ENCODE data around the gene HPX. TPM values are rescaled to one million over a fixed set of nuclear protein-coding genes. Genes with fewer than 3 reads are reported as not detected.
A peak's percentile ranks its signal among the peaks of the same experiment; 100 is the strongest.

Gene HPX, protein sequence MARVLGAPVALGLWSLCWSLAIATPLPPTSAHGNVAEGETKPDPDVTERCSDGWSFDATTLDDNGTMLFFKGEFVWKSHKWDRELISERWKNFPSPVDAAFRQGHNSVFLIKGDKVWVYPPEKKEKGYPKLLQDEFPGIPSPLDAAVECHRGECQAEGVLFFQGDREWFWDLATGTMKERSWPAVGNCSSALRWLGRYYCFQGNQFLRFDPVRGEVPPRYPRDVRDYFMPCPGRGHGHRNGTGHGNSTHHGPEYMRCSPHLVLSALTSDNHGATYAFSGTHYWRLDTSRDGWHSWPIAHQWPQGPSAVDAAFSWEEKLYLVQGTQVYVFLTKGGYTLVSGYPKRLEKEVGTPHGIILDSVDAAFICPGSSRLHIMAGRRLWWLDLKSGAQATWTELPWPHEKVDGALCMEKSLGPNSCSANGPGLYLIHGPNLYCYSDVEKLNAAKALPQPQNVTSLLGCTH
- total RNA-seq, result 1 to 10 TPM in 1 of 2 experiments, under 1 TPM in 1; 0.83 to 1.3 TPM
- polyA plus RNA-seq, result not detected

DNA sequence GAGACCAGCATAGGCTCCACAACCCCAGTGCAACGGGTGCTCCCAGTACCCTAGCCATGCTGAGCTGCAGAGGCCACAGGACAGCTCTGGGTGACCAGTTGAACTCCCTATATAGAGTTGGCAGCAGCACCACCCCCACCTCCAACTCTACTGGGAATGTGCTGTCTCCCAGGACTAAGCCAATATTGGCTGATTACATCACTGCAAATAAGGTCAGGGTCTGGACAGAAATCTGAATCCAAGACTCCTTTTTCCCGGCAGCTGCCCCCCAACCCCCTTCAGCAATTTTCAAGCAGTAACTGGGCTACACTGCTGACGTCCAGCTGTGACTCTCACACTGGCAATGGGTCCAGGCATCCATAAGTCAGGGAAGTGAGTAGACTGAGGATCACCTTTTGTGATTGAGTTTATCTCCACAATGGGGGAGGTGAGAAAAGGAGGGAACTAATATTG is at the start of gene HPX:
TSS of gene HPX (minus strand) at position 82 of the 453 bp plus-strand sequence. CDS start at position 58, 24 bp downstream.
- intact Hi-C loops (cut with micrococcal nuclease), result loop anchor here (10.0 kb wide), 1 partner anchor 186 kb away; the partner anchor contains the start of gene CCKBR

GRCh38 chr11:6489306-6489705 is 48.5 kb upstream of the HPX start:
- Mint-ChIP-seq H3K36me3 (peaks cover 21 to 36% of the 10 kb centered on the region in 2 donors), H3K9me3 (no peaks in the 10 kb centered on the region), H3K4me3 (no peak overlapping the region), H3K27me3 (no peaks in the 10 kb centered on the region), H3K27ac (peak overlapping the region in 5 of 7 donors; percentile 18 to 38 (median 30)), H3K4me1 (peaks cover 0 to 10% (median 4%) of the 10 kb centered on the region in 4 donors)
- Histone ChIP-seq H3K27me3 (ENCODE audit: insufficient read depth, low read length) (no peaks in the 10 kb centered on the region), H3K36me3 (ENCODE audit: insufficient read depth, low read length) (peaks cover 33% of the 10 kb centered on the region), H3K4me3 (ENCODE audit: low read length in 2 of 2) (no peak overlapping the region), H3K9me3 (ENCODE audit: control insufficient read depth in 1 of 2, low read length in 2 of 2) (no peaks in the 10 kb centered on the region), H3K27ac (ENCODE audit: low read depth, low read length) (no peak overlapping the region), H3K4me1 (ENCODE audit: insufficient read depth, low read length) (peaks cover 6% of the 10 kb centered on the region)
- DNase-seq, result no peak
- intact Hi-C loops (cut with micrococcal nuclease), result no loop called here
- POLR2A ChIA-PET (ENCODE audit: partially characterized antibody), result interaction anchor here (0.6 to 2.0 kb wide), 3 partner anchors 7 to 157 kb away, joined by 3 to 4 read pairs (median 3); partner anchors contain the start of gene SMPD1
- CTCF ChIA-PET (ENCODE audit: partially characterized antibody), result interaction anchor here (1.6 to 2.7 kb wide), 4 partner anchors 16 to 126 kb away, joined by 3 to 15 read pairs (median 8); no protein-coding TSS in a partner anchor

More for the DNA sequence above, at the start of gene HPX:
- no peak for DNase-seq
- no peak within 1 kb of the TSS for H3K4me3 Mint-ChIP-seq
- Histone ChIP-seq H3K4me3 (ENCODE audit: low read length in 2 of 2) (no peak within 1 kb of the TSS), H3K36me3 (ENCODE audit: insufficient read depth, low read length) (no peaks in the 10 kb centered on the region), H3K4me1 (ENCODE audit: insufficient read depth, low read length) (peaks cover 34% of the 10 kb centered on the region), H3K27me3 (ENCODE audit: insufficient read depth, low read length) (no peaks in the 10 kb centered on the region), H3K27ac (ENCODE audit: low read depth, low read length) (no peak within 1 kb of the TSS), H3K9me3 (ENCODE audit: control insufficient read depth in 1 of 2, low read length in 2 of 2) (no peaks in the 10 kb centered on the region)
- no peaks in the 10 kb centered on the region for H3K27me3 Mint-ChIP-seq
- no peaks in the 10 kb centered on the region for H3K4me1 Mint-ChIP-seq
- no peaks in the 10 kb centered on the region for H3K9me3 Mint-ChIP-seq
- ChIA-PET POLR2A (ENCODE audit: partially characterized antibody) (interaction anchor here (1.5 kb wide), 1 partner anchor 62 kb away, joined by 5 read pairs; no protein-coding TSS in a partner anchor), CTCF (ENCODE audit: partially characterized antibody) (interaction anchor here (0.8 to 17.0 kb wide), 12 partner anchors 11 to 264 kb away, joined by 3 to 1014 read pairs (median 4); partner anchors contain the start of genes APBB1 and SMPD1)
- H3K27ac Mint-ChIP-seq, result no peak within 1 kb of the TSS
- no peaks in the 10 kb centered on the region for H3K36me3 Mint-ChIP-seq

- no peaks in the 10 kb centered on the region for H3K27me3 ChIP-seq (ENCODE audit: insufficient read depth, low read length)
- H3K27ac ChIP-seq (ENCODE audit: low read depth, low read length), result no peak overlapping the region
- ChIA-PET CTCF (ENCODE audit: partially characterized antibody) (interaction anchor here (1.7 to 2.7 kb wide), 3 partner anchors 16 to 110 kb away, joined by 6 to 15 read pairs (median 9); no protein-coding TSS in a partner anchor), POLR2A (ENCODE audit: partially characterized antibody) (interaction anchor here (2.0 kb wide), 1 partner anchor 99 kb away, joined by 4 read pairs; the partner anchor contains the start of gene SMPD1)
- no peaks in the 10 kb centered on the region for H3K9me3 ChIP-seq (ENCODE audit: control insufficient read depth in 1 of 2, low read length in 2 of 2)
- DNase-seq, result no peak
- H3K9me3 Mint-ChIP-seq, result no peaks in the 10 kb centered on the region
- no peak overlapping the region for H3K4me3 ChIP-seq (ENCODE audit: low read length in 2 of 2)
- no peaks in the 10 kb centered on the region for H3K27me3 Mint-ChIP-seq
- no peak overlapping the region for H3K4me3 Mint-ChIP-seq
- peaks cover 6% of the 10 kb centered on the region for H3K4me1 ChIP-seq (ENCODE audit: insufficient read depth, low read length)
- peaks cover 0 to 10% (median 4%) of the 10 kb centered on the region in 4 donors for H3K4me1 Mint-ChIP-seq
- H3K36me3 ChIP-seq (ENCODE audit: insufficient read depth, low read length), result peaks cover 33% of the 10 kb centered on the region
- intact Hi-C loops (cut with micrococcal nuclease), result no loop called here
- peaks cover 16 to 35% of the 10 kb centered on the region in 2 donors for H3K36me3 Mint-ChIP-seq
- peak overlapping the region in 2 of 7 donors; percentile 30 to 38 for H3K27ac Mint-ChIP-seq
Measured at GRCh38 chr11:6488821-6489220, 48.0 kb upstream of the HPX start.

DNA sequence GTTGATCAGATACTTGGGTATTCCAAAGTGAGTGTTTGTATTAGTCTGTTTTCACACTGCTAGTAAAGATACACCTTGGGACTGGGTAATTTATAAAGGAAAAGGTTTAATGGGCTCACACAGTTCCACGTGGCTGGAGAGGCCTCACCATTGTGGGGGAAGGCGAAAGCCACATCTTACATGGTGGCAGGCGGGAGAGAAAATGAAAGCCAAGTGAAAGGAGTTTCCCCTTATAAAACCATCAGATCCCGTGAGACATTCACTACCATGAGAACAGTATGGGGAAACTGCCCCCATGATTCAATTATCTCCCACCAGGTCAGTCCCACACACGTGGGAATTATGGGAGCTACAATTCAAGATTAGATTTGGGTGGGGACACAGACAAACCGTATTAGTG is 47.6 kb upstream of the HPX start:
- POLR2A ChIA-PET (ENCODE audit: partially characterized antibody), result interaction anchor here (2.0 kb wide), 1 partner anchor 98 kb away, joined by 4 read pairs; the partner anchor contains the start of gene SMPD1
- intact Hi-C loops (cut with micrococcal nuclease), result no loop called here
- Mint-ChIP-seq H3K4me3 (peak overlapping the region in 1 of 8 donors; percentile 45), H3K27me3 (no peaks in the 10 kb centered on the region), H3K36me3 (peaks cover 19 to 40% of the 10 kb centered on the region in 2 donors), H3K4me1 (peaks cover 4 to 13% (median 7%) of the 10 kb centered on the region in 4 donors), H3K9me3 (no peaks in the 10 kb centered on the region), H3K27ac (peak overlapping the region in 4 of 7 donors; percentile 34 to 55 (median 42))
- Histone ChIP-seq H3K4me3 (ENCODE audit: low read length in 2 of 2) (no peak overlapping the region), H3K27me3 (ENCODE audit: insufficient read depth, low read length) (no peaks in the 10 kb centered on the region), H3K4me1 (ENCODE audit: insufficient read depth, low read length) (peaks cover 11% of the 10 kb centered on the region), H3K9me3 (ENCODE audit: control insufficient read depth in 1 of 2, low read length in 2 of 2) (no peaks in the 10 kb centered on the region), H3K36me3 (ENCODE audit: insufficient read depth, low read length) (peaks cover 34% of the 10 kb centered on the region), H3K27ac (ENCODE audit: low read depth, low read length) (no peak overlapping the region)
- CTCF ChIA-PET (ENCODE audit: partially characterized antibody), result interaction anchor here (1.7 kb wide), 1 partner anchor 17 kb away, joined by 6 read pairs; no protein-coding TSS in a partner anchor
- no peak for DNase-seq

DNA sequence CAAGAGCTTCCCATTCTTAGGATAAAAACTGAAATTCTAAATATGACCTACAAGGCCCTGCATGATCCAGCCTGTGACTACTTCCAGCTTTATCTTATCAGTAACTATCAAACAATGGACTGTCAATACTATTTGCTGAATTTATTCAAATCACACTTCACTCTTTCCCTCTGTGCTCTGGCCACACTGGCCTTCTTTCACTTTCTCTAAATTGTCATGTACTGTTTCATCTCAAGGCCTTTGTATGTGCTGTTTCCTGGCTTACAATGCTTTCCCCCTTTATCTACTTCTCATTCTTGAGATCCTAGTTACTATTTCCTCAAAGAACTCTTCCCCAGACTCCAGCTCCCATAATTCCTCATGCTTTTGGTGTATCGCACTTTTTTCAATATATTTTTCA is 46.2 kb upstream of the HPX start:
- intact Hi-C loops (cut with micrococcal nuclease), result no loop called here
- peaks cover 25% of the 10 kb centered on the region for H3K4me1 ChIP-seq (ENCODE audit: insufficient read depth, low read length)
- H3K36me3 ChIP-seq (ENCODE audit: insufficient read depth, low read length), result peaks cover 41% of the 10 kb centered on the region
- H3K4me1 Mint-ChIP-seq, result peaks cover 16 to 24% (median 19%) of the 10 kb centered on the region in 4 donors
- H3K27me3 Mint-ChIP-seq, result no peaks in the 10 kb centered on the region
- no peak overlapping the region for H3K4me3 ChIP-seq (ENCODE audit: low read length in 2 of 2)
- no peak overlapping the region for H3K27ac Mint-ChIP-seq
- H3K27ac ChIP-seq (ENCODE audit: low read depth, low read length), result no peak overlapping the region
- no peaks in the 10 kb centered on the region for H3K9me3 ChIP-seq (ENCODE audit: control insufficient read depth in 1 of 2, low read length in 2 of 2)
- DNase-seq, result no peak
- H3K27me3 ChIP-seq (ENCODE audit: insufficient read depth, low read length), result no peaks in the 10 kb centered on the region
- no peak overlapping the region for H3K4me3 Mint-ChIP-seq
- peaks cover 19 to 45% of the 10 kb centered on the region in 2 donors for H3K36me3 Mint-ChIP-seq
- POLR2A ChIA-PET (ENCODE audit: partially characterized antibody), result interaction anchor here (1.5 kb wide), 1 partner anchor 68 kb away, joined by 3 read pairs; the partner anchor contains the start of gene APBB1
- no peaks in the 10 kb centered on the region for H3K9me3 Mint-ChIP-seq
- CTCF ChIA-PET (ENCODE audit: partially characterized antibody), result interaction anchor here (1.1 to 1.7 kb wide), 5 partner anchors 18 to 196 kb away, joined by 3 to 6 read pairs (median 4); partner anchors contain the start of gene MRPL17

GRCh38 chr11:6486256-6486655 is 45.5 kb upstream of the HPX start:
- intact Hi-C loops (cut with micrococcal nuclease), result no loop called here
- H3K4me1 ChIP-seq (ENCODE audit: insufficient read depth, low read length), result peaks cover 28% of the 10 kb centered on the region
- H3K4me3 ChIP-seq (ENCODE audit: low read length in 2 of 2), result no peak overlapping the region
- Mint-ChIP-seq H3K9me3 (no peaks in the 10 kb centered on the region), H3K4me3 (no peak overlapping the region), H3K27me3 (no peaks in the 10 kb centered on the region), H3K36me3 (peaks cover 16 to 46% of the 10 kb centered on the region in 2 donors), H3K27ac (no peak overlapping the region), H3K4me1 (peaks cover 17 to 26% (median 23%) of the 10 kb centered on the region in 4 donors)
- H3K27ac ChIP-seq (ENCODE audit: low read depth, low read length), result no peak overlapping the region
- no peak for DNase-seq
- H3K9me3 ChIP-seq (ENCODE audit: control insufficient read depth in 1 of 2, low read length in 2 of 2), result no peaks in the 10 kb centered on the region
- peaks cover 41% of the 10 kb centered on the region for H3K36me3 ChIP-seq (ENCODE audit: insufficient read depth, low read length)
- H3K27me3 ChIP-seq (ENCODE audit: insufficient read depth, low read length), result no peaks in the 10 kb centered on the region
- ChIA-PET CTCF (ENCODE audit: partially characterized antibody) (interaction anchor here (0.5 to 1.7 kb wide), 6 partner anchors 21 to 197 kb away, joined by 3 to 4 read pairs (median 3); partner anchors contain the start of gene MRPL17), POLR2A (ENCODE audit: partially characterized antibody) (interaction anchor here (1.5 kb wide), 1 partner anchor 67 kb away, joined by 3 read pairs; the partner anchor contains the start of gene APBB1)

Measured in CD4-positive, alpha-beta memory T cell (primary cell).